ENCODE measurements around the gene CDNF.
"Not testable (repeated sequence)": the region's sequence is repeated elsewhere in the genome, so short reads cannot be mapped to it uniquely, and the experiment has no call there.

DNA sequence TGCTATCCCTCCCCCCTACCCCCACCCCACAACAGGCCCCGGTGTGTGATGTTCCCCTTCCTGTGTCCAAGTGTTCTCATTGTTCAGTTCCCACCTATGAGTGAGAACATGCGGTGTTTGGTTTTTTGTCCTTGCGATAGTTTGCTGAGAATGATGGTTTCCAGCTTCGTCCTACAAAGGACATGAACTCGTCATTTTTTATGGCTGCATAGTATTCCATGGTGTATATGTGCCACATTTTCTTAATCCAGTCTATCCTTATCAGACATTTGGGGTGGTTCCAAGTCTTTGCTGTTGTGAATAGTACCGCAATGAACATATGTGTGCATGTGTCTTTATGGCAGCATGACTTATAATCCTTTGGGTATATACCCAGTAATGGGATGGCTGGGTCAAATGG lies 26.6 kb upstream of the CDNF start:
- TF ChIP-seq EZH2 (IDR thresholded peaks at IDR 0.05; ENCODE audit: borderline replicate concordance, low read depth, low read length, severe bottlenecking); CTCF (IDR thresholded peaks at IDR 0.05; ENCODE audit: borderline replicate concordance, extremely low read depth, low read length, poor library complexity, severe bottlenecking): not testable (repeated sequence)
